Caco-2 (cell line): ENCODE results near the gene MOB3C. TPM values are rescaled to one million over a fixed set of nuclear protein-coding genes. Genes with fewer than 3 reads are reported as not detected.

Source experiments
- BruUV-seq: library from RNA; stranded (reverse); fragments of 400-500 nt; replicated peaks from 2 replicates; lab custom pipeline; 2021; lab: Mats Ljungman, UMichigan
- CTCF ChIA-PET: fragments of 300-600 bp; sonication (Branson Sonifier 250); formaldehyde crosslinking; loops from one replicate; lab custom pipeline; 2022; ENCODE audit warnings: antibody characterized with exemption; lab: Charles Lee
- POLR2A ChIA-PET: fragments of 300-600 bp; sonication (Branson Sonifier 250); formaldehyde crosslinking; loops from one replicate; lab custom pipeline; 2022; ENCODE audit warnings: antibody characterized with exemption; lab: Charles Lee
- DNase-seq, 2 experiments: peaks; one replicate each; pipeline versions ENCODE4 v3.0.0 to v3.0.0-alpha.2; 2020 to 2022
- H3K27me3 ChIP-seq: replicated peaks from 2 replicates; pipeline ENCODE4 v1.6.0; 2011; ENCODE audit warnings: low read length; ENCODE audit not compliant: control insufficient read depth, insufficient read depth
- H3K36me3 ChIP-seq: 2 replicates; pipeline ENCODE4 v1.5.1; 2011; ENCODE audit warnings: low read length; ENCODE audit not compliant: control insufficient read depth, insufficient read depth
- H3K4me1 ChIP-seq: fragments of 250-450 bp; sonication (Bioruptor Pico); 2 replicates; pipeline ENCODE4 v1.5.1; 2020; ENCODE audit warnings: mild to moderate bottlenecking
- H3K4me3 ChIP-seq: 2 replicates; pipeline ENCODE4 v1.5.1; 2011; ENCODE audit warnings: low read depth, mild to moderate bottlenecking, control low read depth, low read length
- H3K9me3 ChIP-seq: fragments of 250-450 bp; sonication (Bioruptor Pico); 2 replicates; pipeline ENCODE4 v1.5.1; 2020; ENCODE audit warnings: mild to moderate bottlenecking, moderate library complexity
- H3K27ac Mint-ChIP-seq: one replicate; pipeline ENCODE4 v1.8.0; 2022; ENCODE audit warnings: mixed read lengths; ENCODE audit not compliant: unreplicated experiment
- H3K27me3 Mint-ChIP-seq: one replicate; pipeline ENCODE4 v1.8.0; 2022; ENCODE audit warnings: mixed read lengths; ENCODE audit not compliant: insufficient read depth, unreplicated experiment
- H3K36me3 Mint-ChIP-seq: one replicate; pipeline ENCODE4 v1.8.0; 2022; ENCODE audit warnings: mild to moderate bottlenecking, mixed read lengths; ENCODE audit not compliant: insufficient read depth, unreplicated experiment
- H3K4me1 Mint-ChIP-seq: one replicate; pipeline ENCODE4 v1.8.0; 2022; ENCODE audit warnings: low read depth, mixed read lengths; ENCODE audit not compliant: unreplicated experiment
- H3K4me3 Mint-ChIP-seq: one replicate; pipeline ENCODE4 v1.8.0; 2022; ENCODE audit warnings: mild to moderate bottlenecking, moderate library complexity, mixed read lengths; ENCODE audit not compliant: unreplicated experiment
- H3K9me3 Mint-ChIP-seq: one replicate; pipeline ENCODE4 v1.8.0; 2022; ENCODE audit warnings: mixed read lengths; ENCODE audit not compliant: unreplicated experiment
- intact Hi-C: fragments of 100-400 bp; cut with micrococcal nuclease; formaldehyde crosslinking; loops from one replicate; pipeline ENCODE4 v1.10.0; 2022; ENCODE audit not compliant: unreplicated experiment
- total RNA-seq: library from RNA; stranded (reverse); gene quantifications from 2 replicates; pipeline ENCODE4 v1.2.3, GENCODE V29; 2022
- TF ChIP-seq, protein P1 (sequence below), 2 experiments: fragments of 200-600 bp in 1 of 2; IDR thresholded peaks; 1 replicate in 1 of 2; 2 replicates in 1 of 2; pipeline versions ENCODE4 v1.5.1 to v1.8.0; 2011 to 2022; ENCODE audit warnings: antibody characterized with exemption in 1 of 2, control low read depth in 1 of 2, inconsistent platforms in 1 of 2, low read depth in 1 of 2, low read length in 1 of 2, mild to moderate bottlenecking in 1 of 2, moderate library complexity in 1 of 2; ENCODE audit not compliant: insufficient read depth in 1 of 2, severe bottlenecking in 1 of 2, unreplicated experiment in 1 of 2

MOB3C gene
- total RNA-seq, 1 experiment from 2014 or later: 1.6 TPM

DNA sequence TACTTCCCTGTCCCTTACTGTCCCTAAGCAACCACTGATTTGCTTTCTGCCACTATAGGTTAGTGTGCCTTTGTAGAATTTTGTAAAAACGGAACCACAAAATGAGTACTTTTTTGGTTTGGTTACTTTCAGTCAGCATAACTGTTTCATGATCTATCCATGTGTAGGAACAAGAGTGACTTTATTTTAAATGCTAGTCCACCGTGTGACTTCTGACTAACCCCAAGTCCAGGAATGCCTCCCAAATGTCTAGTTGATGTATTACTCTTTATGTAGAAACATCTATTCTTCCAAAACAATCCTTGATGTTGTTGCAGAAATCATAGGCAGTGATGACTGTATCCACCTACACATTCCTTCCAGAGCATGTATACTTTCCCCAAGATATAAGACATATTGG lies 30.2 kb upstream of the MOB3C start:
- no peak for DNase-seq
- Histone ChIP-seq H3K27me3 (no peaks in the 10 kb centered on the region), H3K4me1 (no peaks in the 10 kb centered on the region), H3K4me3 (no peak overlapping the region), H3K9me3 (no peaks in the 10 kb centered on the region), H3K36me3 (no peaks in the 10 kb centered on the region)
- BruUV-seq: no TSS peak
- ChIA-PET POLR2A (no interaction called here), CTCF (no interaction called here)
- Mint-ChIP-seq H3K27ac (no peak overlapping the region), H3K36me3 (peaks cover 16% of the 10 kb centered on the region), H3K9me3 (no peaks in the 10 kb centered on the region), H3K4me1 (no peaks in the 10 kb centered on the region), H3K27me3 (no peaks in the 10 kb centered on the region), H3K4me3 (no peak overlapping the region)
- TF ChIP-seq, protein P1, sequence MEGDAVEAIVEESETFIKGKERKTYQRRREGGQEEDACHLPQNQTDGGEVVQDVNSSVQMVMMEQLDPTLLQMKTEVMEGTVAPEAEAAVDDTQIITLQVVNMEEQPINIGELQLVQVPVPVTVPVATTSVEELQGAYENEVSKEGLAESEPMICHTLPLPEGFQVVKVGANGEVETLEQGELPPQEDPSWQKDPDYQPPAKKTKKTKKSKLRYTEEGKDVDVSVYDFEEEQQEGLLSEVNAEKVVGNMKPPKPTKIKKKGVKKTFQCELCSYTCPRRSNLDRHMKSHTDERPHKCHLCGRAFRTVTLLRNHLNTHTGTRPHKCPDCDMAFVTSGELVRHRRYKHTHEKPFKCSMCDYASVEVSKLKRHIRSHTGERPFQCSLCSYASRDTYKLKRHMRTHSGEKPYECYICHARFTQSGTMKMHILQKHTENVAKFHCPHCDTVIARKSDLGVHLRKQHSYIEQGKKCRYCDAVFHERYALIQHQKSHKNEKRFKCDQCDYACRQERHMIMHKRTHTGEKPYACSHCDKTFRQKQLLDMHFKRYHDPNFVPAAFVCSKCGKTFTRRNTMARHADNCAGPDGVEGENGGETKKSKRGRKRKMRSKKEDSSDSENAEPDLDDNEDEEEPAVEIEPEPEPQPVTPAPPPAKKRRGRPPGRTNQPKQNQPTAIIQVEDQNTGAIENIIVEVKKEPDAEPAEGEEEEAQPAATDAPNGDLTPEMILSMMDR (IDR thresholded peaks at IDR 0.05; ENCODE audit: insufficient read depth in 1 of 2, low read depth in 1 of 2, low read length in 1 of 2, severe bottlenecking in 1 of 2, unreplicated experiment in 1 of 2): no peak
- intact Hi-C loops: no loop called here

DNA sequence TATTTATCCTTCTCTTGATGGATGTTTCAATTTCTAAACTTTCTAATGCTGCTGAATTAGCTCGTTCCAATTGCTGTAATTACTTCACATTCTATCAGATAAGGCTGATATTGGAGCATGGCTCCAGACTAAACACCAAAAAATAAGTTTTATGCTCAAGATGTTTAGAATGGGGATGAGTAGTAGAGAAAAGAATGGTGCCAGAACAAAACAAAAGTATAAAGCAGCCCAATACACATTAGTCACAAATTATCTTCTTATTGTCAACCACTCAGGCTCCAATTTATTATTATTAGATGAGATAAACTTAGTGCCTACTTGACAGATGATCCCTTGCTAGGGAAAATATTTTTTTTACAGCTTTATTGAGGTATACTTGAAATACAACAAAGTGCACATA lies 29.7 kb upstream of the MOB3C start:
- H3K27ac Mint-ChIP-seq: no peak overlapping the region
- BruUV-seq: no TSS peak
- Histone ChIP-seq H3K27me3 (no peaks in the 10 kb centered on the region), H3K9me3 (no peaks in the 10 kb centered on the region), H3K36me3 (no peaks in the 10 kb centered on the region), H3K4me3 (no peak overlapping the region), H3K4me1 (no peaks in the 10 kb centered on the region)
- H3K27me3 Mint-ChIP-seq: no peaks in the 10 kb centered on the region
- TF ChIP-seq, protein P1 (IDR thresholded peaks at IDR 0.05; ENCODE audit: insufficient read depth in 1 of 2, low read depth in 1 of 2, low read length in 1 of 2, severe bottlenecking in 1 of 2, unreplicated experiment in 1 of 2): no peak
- ChIA-PET POLR2A (no interaction called here), CTCF (no interaction called here)
- no peak overlapping the region for H3K4me3 Mint-ChIP-seq
- H3K36me3 Mint-ChIP-seq: peaks cover 20% of the 10 kb centered on the region
- no peaks in the 10 kb centered on the region for H3K9me3 Mint-ChIP-seq
- intact Hi-C loops: no loop called here
- H3K4me1 Mint-ChIP-seq: no peaks in the 10 kb centered on the region
- no peak for DNase-seq

GRCh38 chr1:46645815-46646214 lies 29.2 kb upstream of the MOB3C start:
- no peak overlapping the region for H3K27ac Mint-ChIP-seq
- H3K4me1 Mint-ChIP-seq: no peaks in the 10 kb centered on the region
- peaks cover 21% of the 10 kb centered on the region for H3K36me3 Mint-ChIP-seq
- no peak for DNase-seq
- H3K4me3 ChIP-seq: no peak overlapping the region
- H3K27me3 ChIP-seq: no peaks in the 10 kb centered on the region
- CTCF ChIA-PET: no interaction called here
- no peaks in the 10 kb centered on the region for H3K36me3 ChIP-seq
- no peaks in the 10 kb centered on the region for H3K27me3 Mint-ChIP-seq
- H3K4me1 ChIP-seq: no peaks in the 10 kb centered on the region
- intact Hi-C loops: no loop called here
- TF ChIP-seq, protein P1 (IDR thresholded peaks at IDR 0.05; ENCODE audit: insufficient read depth in 1 of 2, low read depth in 1 of 2, low read length in 1 of 2, severe bottlenecking in 1 of 2, unreplicated experiment in 1 of 2): no peak
- no peak overlapping the region for H3K4me3 Mint-ChIP-seq
- BruUV-seq: no TSS peak
- no peaks in the 10 kb centered on the region for H3K9me3 Mint-ChIP-seq
- POLR2A ChIA-PET: no interaction called here
- H3K9me3 ChIP-seq: no peaks in the 10 kb centered on the region
